Peyer's patch (tissue), 4 donors: Measurements from ENCODE around the gene C1QTNF6.

Experiments used
- CTCF ChIP-seq, 6 experiments: fragments of 450-650 bp in 4 of 6; fragments of 200-600 bp in 2 of 6; sonication (generic) in 1 of 6; IDR thresholded peaks; one replicate each; pipeline ENCODE4 v1.5.1; 2017 to 2019; ENCODE audit warnings: antibody characterized with exemption in 6 of 6, mild to moderate bottlenecking in 3 of 6, moderate library complexity in 1 of 6
- POLR2A ChIP-seq, 2 donors: fragments of 450-650 bp; IDR thresholded peaks; one replicate each; pipeline ENCODE4 v1.5.1; 2017; ENCODE audit warnings: antibody characterized with exemption in 2 of 2, mild to moderate bottlenecking in 2 of 2, moderate library complexity in 2 of 2

GRCh38 chr22:37192741-37193140, 4.7 kb upstream of the C1QTNF6 start:
- TF ChIP-seq CTCF (IDR thresholded peaks at IDR 0.05) = no peak
- TF ChIP-seq POLR2A (IDR thresholded peaks at IDR 0.05) = no peak
